LNCaP clone FGC (cell line): ENCODE measurements around the gene FECH.
A peak's percentile ranks its signal among the peaks of the same experiment; 100 is the strongest.

Experiments
- DNase-seq: peaks from one replicate; pipeline ENCODE4 v3.0.0-alpha.2; 2011; ENCODE audit warnings: low read depth
- H3K4me3 ChIP-seq: 2 replicates; pipeline ENCODE4 v1.5.1; 2011; ENCODE audit warnings: mild to moderate bottlenecking, low read depth, low read length, control low read depth
- CTCF ChIP-seq: IDR thresholded peaks from 2 replicates; pipeline ENCODE4 v1.5.1; 2012; ENCODE audit warnings: mild to moderate bottlenecking; ENCODE audit not compliant: control insufficient read depth, insufficient read depth; ENCODE audit errors: extremely low read depth

Gene FECH

GRCh38 chr18:57581301-57581934, 5.1 kb downstream of the FECH start:
- no peak overlapping the region for H3K4me3 ChIP-seq
- no peak for TF ChIP-seq CTCF
- no peak for DNase-seq

- no peak for TF ChIP-seq CTCF
- no peak for DNase-seq
- H3K4me3 ChIP-seq, result no peak overlapping the region
These were observed 6.6 kb downstream of the FECH start for GRCh38 chr18:57579934-57580333.

GRCh38 chr18:57576316-57576715, 10.2 kb downstream of the FECH start:
- no peak for DNase-seq
- no peak for TF ChIP-seq CTCF
- H3K4me3 ChIP-seq, result no peak overlapping the region

- peak; percentile 69 for DNase-seq
- no peak overlapping the region for H3K4me3 ChIP-seq
- TF ChIP-seq CTCF, result no peak
These were observed 11.0 kb downstream of the FECH start for GRCh38 chr18:57575542-57575941.

GRCh38 chr18:57574866-57575265, 11.6 kb downstream of the FECH start:
- no peak overlapping the region for H3K4me3 ChIP-seq
- no peak for DNase-seq
- TF ChIP-seq CTCF, result no peak

- DNase-seq, result no peak
- H3K4me3 ChIP-seq, result no peak overlapping the region
- no peak for TF ChIP-seq CTCF
These were observed 16.3 kb downstream of the FECH start for GRCh38 chr18:57570162-57570561.

- TF ChIP-seq CTCF, result no peak
- H3K4me3 ChIP-seq, result no peak overlapping the region
- DNase-seq, result no peak
These were observed 17.4 kb downstream of the FECH start for GRCh38 chr18:57569133-57569532.
